Daoy (cell line): ENCODE measurements around the gene LNP1. TPM values are rescaled to one million over a fixed set of nuclear protein-coding genes. Genes with fewer than 3 reads are reported as not detected.
"Not testable (repeated sequence)": the region's sequence is repeated elsewhere in the genome, so short reads cannot be mapped to it uniquely, and the experiment has no call there.

Experiments
- DNase-seq: peaks from one replicate; pipeline ENCODE4 v3.0.0-alpha.2; 2015; ENCODE audit warnings: low read depth
- total RNA-seq: library from RNA; depleted of rRNA; stranded (reverse); fragments of >200 nt; shearing (Covaris generic); gene quantifications from 2 replicates; pipeline ENCODE4 v1.2.3, GENCODE V29; 2014

Gene LNP1
- total RNA-seq, 1 experiment from 2014 or later: 8.3 TPM

DNA sequence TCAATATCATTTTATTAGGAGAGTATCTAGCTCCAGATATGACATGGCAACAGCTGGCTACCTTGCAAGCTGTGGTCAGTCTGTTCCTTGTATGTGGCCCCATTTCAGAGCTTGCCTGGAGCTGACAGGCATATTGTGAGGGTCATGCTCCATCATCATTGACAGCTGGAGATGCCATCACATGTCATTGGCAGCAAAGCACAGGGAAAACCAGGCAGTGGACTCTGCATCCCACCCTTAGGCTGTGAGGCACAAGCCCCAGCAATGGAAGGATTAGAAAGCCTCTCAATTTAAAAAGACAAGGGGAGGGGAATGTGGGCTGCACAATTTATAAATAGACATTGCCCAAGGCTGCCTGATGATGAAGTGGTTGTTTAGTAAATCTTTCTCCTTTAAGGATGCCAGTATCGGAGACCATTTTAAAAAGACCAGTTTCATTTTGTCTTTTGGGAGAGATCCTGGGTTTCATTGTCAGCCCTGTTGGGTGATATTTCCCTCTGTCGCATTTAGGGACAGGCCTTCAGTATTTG is 27.9 kb downstream of the LNP1 start:
- no peak for DNase-seq

DNA sequence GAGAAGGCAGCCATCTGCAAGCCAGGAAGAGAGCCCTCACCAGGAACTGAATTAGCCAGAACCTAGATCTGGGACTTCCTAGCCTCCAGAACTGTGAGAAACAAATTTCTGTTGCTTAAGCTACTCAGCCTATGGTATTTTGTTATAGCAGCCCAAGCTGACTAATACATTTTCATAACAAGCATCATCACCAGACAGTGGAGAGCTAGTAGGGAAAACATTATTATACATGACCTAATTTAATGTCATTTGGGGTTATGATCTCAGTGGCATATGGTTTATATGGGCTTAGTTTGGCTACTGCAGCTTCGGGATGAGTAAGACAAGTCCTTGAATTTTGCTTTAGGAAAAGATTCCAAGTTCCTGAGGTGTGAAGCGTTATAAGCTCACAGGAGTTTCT is 35.6 kb downstream of the LNP1 start:
- DNase-seq: peak; percentile 31

DNA sequence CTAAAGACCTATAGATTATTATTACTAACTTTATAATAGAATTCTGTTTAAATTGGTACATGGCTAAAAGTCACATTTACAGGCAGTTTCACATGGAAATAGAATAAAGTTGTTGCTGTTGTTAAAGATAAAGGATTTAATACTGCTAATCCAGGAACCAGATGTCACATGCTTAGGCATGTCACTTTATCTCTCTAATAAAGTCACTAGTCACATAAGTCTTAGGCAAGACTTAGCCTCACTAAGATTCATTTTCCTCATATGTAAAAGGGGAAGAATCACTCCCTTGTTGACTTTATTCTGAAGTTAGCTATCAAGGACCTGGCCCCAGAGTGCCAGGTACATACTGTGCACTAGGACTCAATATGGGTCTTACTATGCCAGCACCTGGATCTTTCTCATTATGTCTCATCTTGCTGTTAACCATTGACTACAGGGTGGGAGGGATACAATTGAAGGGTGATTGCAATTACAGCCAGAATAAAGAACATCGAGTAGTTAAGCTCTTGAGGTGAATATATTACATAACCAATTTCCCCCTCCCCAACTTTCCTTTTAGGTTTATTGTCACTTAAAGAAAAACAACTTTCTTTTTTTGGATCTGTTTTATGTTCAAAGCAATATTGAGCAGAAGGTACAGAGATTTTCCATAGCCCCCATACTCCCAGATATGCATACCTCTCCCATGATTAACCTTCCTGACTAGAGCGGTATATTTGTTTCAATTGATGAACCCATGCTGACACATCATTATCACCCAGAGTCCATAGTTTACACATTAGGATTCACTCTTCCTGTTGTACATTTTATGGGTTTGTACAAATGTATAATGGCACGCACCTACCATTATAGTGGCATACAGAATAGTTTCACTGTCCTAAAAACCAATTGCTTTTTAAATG is 36.6 kb downstream of the LNP1 start:
- no peak for DNase-seq

DNA sequence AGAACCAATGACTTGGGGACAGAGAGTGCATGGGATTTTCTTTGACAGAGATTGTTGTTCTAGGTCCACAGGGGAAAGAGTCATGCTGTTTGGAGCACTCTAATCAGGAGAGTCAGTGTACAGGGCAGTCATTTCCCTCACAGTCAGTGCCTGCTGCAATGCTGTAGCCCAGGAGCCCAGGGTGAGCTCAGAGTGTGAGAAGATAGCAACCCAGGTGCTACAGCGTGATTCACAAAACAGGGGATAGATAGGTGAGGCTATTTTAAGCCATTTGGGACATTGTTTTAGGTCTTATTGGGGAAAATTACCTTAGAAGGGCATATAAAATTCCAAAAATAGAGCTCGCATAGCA is 37.3 kb downstream of the LNP1 start:
- DNase-seq: no peak

- no peak for DNase-seq
These were observed 39.6 kb downstream of the LNP1 start for GRCh38 chr3:100440895-100441294.

GRCh38 chr3:100443690-100444089 is 42.4 kb downstream of the LNP1 start:
- DNase-seq: no peak

DNA sequence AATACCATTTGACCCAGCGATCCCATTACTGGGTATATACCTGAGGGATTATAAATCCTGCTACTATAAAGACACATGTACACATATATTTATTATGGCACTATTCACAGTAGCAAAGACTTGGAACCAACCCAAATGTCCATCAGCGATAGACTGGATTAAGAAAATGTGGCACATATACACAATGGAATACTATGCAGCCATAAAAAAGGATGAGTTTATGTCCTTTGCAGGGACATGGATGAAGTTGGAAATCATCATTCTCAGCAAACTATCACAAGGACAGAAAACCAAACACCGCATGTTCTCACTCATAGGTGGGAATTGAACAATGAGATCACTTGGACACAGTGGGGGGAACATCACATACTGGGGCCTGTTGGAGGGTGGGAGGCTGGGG is 45.7 kb downstream of the LNP1 start:
- not testable (repeated sequence) for DNase-seq

- DNase-seq: no peak
These were observed 46.7 kb downstream of the LNP1 start for GRCh38 chr3:100448079-100448478.

DNA sequence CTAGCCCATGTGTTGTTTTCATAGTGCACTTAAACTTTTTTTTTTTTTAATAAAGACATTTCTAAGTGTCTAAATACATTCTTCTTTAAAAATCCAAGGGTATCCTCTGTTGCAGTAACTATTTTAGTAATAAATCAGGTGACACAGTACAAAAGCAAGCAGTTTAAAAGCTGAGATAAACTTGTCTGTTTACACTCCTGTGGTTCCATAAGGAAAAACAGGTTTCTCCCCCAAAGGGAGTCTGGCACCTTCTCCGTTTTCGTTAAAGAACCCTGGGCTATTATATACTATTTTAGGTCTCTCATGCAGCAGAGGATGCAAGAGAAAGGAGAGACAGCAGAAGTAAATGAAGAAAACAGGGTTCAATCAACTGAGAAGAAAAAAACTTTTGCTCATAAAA is 47.9 kb downstream of the LNP1 start:
- no peak for DNase-seq

GRCh38 chr3:100454677-100455076 is 53.3 kb downstream of the LNP1 start:
- DNase-seq: no peak

DNA sequence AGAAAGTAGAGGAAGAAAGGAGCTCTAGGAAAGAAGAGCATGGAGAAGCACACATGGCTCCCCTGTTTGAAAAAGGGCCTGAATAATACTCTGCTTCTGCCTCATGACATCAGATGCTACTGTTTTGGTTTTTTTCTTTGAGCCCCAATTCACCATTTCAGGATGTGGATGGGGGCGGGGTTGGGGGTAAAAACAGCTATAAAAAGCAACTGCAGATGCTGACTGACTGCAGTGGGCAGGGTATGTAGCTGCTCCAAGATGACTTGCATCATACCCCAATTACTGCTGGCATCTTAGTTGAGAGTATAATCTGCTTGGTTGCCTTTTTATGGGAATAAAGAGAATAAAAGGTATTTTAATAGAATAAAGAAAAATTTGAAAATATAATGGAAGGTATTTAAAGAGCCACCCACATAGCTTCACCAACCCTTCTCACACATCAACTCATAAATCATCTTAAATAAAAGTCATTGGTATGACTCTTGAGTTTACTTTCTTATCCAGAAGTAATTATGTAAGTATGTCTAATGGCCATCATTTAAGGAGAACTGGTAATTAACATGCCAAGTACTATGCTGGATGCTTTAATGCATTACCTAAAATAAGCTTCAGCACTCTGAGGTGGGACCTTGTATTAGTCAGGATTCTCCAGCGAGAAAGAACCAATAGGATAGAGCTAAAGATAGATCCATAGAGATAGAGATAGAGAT is 54.7 kb downstream of the LNP1 start:
- no peak for DNase-seq

GRCh38 chr3:100456745-100457144 is 55.4 kb downstream of the LNP1 start:
- DNase-seq: no peak

GRCh38 chr3:100457811-100458210 is 56.5 kb downstream of the LNP1 start:
- no peak for DNase-seq

DNA sequence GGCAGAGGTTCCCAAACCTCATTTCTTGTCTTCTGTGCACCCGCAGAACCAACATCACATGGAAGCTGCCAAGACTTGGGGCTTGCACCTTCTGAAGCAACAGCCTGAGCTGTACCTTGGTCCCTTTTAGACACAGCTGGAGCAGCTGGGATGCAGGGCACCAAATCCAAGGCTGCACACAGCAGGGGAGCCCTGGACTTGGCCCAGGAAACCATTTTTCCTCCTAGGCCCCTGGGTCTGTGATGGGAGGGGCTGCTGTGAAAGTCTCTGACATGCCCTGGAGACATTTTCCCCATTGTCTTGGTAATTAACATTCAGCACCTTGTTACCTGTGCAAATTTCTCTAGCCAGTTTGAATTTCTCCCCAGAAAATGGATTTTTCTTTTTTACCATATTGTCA is 57.5 kb downstream of the LNP1 start:
- DNase-seq: no peak

DNA sequence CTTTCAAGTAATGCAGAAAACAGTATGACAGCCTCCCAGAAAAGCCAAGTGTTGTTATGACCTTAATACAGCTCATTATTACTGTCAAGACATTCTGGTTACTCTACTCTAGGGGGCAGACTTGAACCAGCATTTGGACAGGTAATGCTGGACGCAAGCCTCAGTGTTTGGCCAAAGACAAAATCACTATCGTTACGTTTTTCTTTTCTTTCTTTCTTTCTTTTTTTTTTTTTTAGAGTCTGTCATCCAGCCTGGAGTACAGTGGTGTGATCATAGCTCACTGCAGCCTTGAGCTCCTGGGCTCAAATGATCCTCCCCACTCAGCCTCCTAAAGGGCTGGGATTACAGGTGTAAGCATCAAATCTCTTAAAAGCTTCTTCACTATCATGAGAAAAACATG is 61.7 kb downstream of the LNP1 start:
- peak; percentile 68 for DNase-seq

DNA sequence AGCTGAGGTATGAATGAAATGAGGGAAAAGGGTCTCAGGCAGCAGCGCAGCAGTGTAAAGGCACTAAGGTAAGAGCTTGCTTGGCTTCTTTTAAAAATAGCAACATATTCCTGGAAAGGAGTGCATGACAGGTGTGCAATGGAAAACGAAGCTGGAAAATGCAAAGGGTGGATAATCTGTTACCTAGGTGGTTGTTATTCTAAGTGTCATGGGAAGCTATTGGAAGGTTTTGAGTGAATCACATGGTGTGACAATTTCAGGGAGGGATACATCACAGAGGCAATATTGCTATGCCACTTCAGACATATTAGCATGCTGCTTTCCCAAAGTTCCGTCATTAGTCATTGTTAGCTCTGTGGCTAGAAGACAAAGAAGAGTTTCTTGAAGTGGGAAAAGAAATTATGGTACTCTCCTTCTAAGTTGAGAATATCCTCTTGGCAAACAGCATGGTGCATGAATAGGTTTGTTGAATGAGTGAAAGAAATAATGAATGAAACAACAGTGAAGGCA is 62.4 kb downstream of the LNP1 start:
- no peak for DNase-seq

GRCh38 chr3:100465892-100466777 is 64.8 kb downstream of the LNP1 start:
- no peak for DNase-seq

- no peak for DNase-seq
These were observed 65.8 kb downstream of the LNP1 start for GRCh38 chr3:100467133-100467532.

GRCh38 chr3:100468676-100469075 is 67.3 kb downstream of the LNP1 start:
- no peak for DNase-seq

DNA sequence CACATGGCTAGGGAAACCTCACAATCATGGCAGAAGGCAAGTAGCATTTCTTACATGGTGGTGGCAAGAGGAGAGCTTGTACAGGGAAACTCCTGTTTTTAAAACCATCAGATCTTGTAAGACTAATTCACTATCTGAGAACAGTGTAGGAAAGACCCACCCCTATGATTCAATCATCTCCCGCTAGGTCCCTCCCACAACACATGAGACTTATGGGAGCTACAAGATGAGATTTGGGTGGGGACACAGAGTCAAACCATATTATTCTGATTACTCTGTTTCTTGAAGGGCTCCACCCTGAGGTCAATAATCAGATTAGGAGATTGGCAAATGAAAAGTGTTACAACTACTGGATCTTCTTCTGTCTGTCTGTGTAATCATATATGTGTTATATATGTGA is 69.6 kb downstream of the LNP1 start:
- DNase-seq: no peak

DNA sequence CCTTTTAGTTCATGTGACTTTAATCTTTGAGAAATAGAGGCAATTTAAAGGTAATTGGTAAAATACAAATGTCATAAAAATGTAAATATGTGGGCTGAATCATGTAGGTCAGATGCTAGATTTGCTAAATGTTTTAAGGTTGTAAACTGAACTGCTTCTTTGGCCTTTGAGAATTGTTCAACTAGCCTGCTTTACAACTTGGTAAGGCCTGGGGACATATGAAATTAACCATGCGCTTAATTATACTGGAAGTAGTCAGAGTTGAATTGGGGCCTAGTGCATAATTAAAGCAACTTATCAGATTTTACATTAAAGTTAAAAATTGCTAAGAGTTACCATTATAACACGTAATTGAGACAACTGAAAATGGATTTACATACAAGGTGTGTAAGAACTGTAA is 70.1 kb downstream of the LNP1 start:
- DNase-seq: no peak

- not testable (repeated sequence) for DNase-seq
These were observed 76.6 kb downstream of the LNP1 start for GRCh38 chr3:100477851-100478360.
